HepG2 (cell line): ENCODE measurements around the gene LSR. TPM values are rescaled to one million over a fixed set of nuclear protein-coding genes. Genes with fewer than 3 reads are reported as not detected.

Experiments used
- ATF4 ChIP-seq, 2 experiments: fragments of 450-650 bp in 1 of 2; sonication (generic) in 1 of 2; formaldehyde crosslinking; IDR thresholded peaks; 2 replicates each; pipeline versions ENCODE4 v1.5.0 to v1.8.0; 2020 to 2022; ENCODE audit warnings: mild to moderate bottlenecking in 1 of 2, missing genetic modification reagents in 1 of 2
- ATF7 ChIP-seq, 2 experiments: fragments of 450-650 bp in 1 of 2; sonication (generic) in 1 of 2; formaldehyde crosslinking in 1 of 2; IDR thresholded peaks; 2 replicates each; pipeline versions ENCODE4 v1.4.0 to v1.6.1; 2016 to 2020; ENCODE audit warnings: antibody characterized with exemption in 1 of 2, mild to moderate bottlenecking in 1 of 2, missing genetic modification reagents in 1 of 2
- GMEB1 ChIP-seq: sonication (generic); formaldehyde crosslinking; IDR thresholded peaks from 2 replicates; pipeline ENCODE4 v1.5.1; 2020; ENCODE audit warnings: missing genetic modification reagents, mild to moderate bottlenecking, borderline replicate concordance
- JUN ChIP-seq: sonication (generic); formaldehyde crosslinking; IDR thresholded peaks from 2 replicates; pipeline ENCODE4 v1.4.0; 2020; ENCODE audit warnings: mild to moderate bottlenecking, missing genetic modification reagents
- KLF9 ChIP-seq: IDR thresholded peaks from 2 replicates; pipeline ENCODE4 v1.6.1; 2016; ENCODE audit warnings: low read depth
- MYPOP ChIP-seq: sonication (generic); formaldehyde crosslinking; IDR thresholded peaks from 2 replicates; pipeline ENCODE4 v1.8.1; 2023; ENCODE audit warnings: mild to moderate bottlenecking, moderate library complexity, missing genetic modification reagents
- PAF1 ChIP-seq: IDR thresholded peaks from 2 replicates; pipeline ENCODE4 v1.6.1; 2016; ENCODE audit warnings: missing genetic modification reagents, missing compliant biosample characterization
- PHF21A ChIP-seq: sonication (generic); formaldehyde crosslinking; IDR thresholded peaks from 2 replicates; pipeline ENCODE4 v1.5.0; 2020; ENCODE audit warnings: mild to moderate bottlenecking, missing genetic modification reagents
- PHF5A ChIP-seq: IDR thresholded peaks from one replicate; pipeline ENCODE4 v1.6.1; 2018; ENCODE audit warnings: low read depth, missing genetic modification reagents; ENCODE audit not compliant: unreplicated experiment
- POGK ChIP-seq: sonication (generic); formaldehyde crosslinking; conservative IDR thresholded peaks from 2 replicates; pipeline ENCODE4 v1.8.0; 2022; ENCODE audit warnings: mild to moderate bottlenecking, moderate library complexity, missing genetic modification reagents
- SP4 ChIP-seq: sonication (generic); formaldehyde crosslinking; IDR thresholded peaks from 2 replicates; pipeline ENCODE4 v1.8.1; 2023; ENCODE audit warnings: mild to moderate bottlenecking, missing genetic modification reagents
- U2AF1 ChIP-seq: fragments of 200-400 bp; formaldehyde crosslinking; optimal IDR thresholded peaks from 2 replicates; pipeline ENCODE3; 2017; ENCODE audit warnings: mild to moderate bottlenecking, low read depth, low read length
- ZBTB43 ChIP-seq: sonication (generic); formaldehyde crosslinking; conservative IDR thresholded peaks from 2 replicates; pipeline ENCODE4 v1.4.0; 2020; ENCODE audit warnings: missing genetic modification reagents
- ZNF225 ChIP-seq: sonication (generic); formaldehyde crosslinking; IDR thresholded peaks from 2 replicates; pipeline ENCODE4 v1.4.0; 2020; ENCODE audit warnings: mild to moderate bottlenecking, missing genetic modification reagents
- ZNF337 ChIP-seq: sonication (generic); formaldehyde crosslinking; IDR thresholded peaks from 2 replicates; pipeline ENCODE4 v1.5.1; 2020; ENCODE audit warnings: missing genetic modification reagents, low read depth, mild to moderate bottlenecking, borderline replicate concordance
- ZNF589 ChIP-seq: sonication (generic); formaldehyde crosslinking; conservative IDR thresholded peaks from 2 replicates; pipeline ENCODE4 v1.8.0; 2022; ENCODE audit warnings: mild to moderate bottlenecking, moderate library complexity, missing genetic modification reagents
- ZNF7 ChIP-seq: IDR thresholded peaks from 2 replicates; pipeline ENCODE4 v1.6.1; 2016; ENCODE audit warnings: missing biosample characterization, missing genetic modification reagents
- ZNF788 ChIP-seq: sonication (generic); formaldehyde crosslinking; IDR thresholded peaks from 2 replicates; pipeline ENCODE4 v1.5.0; 2020; ENCODE audit warnings: mild to moderate bottlenecking, missing genetic modification reagents, borderline replicate concordance
- polyA plus RNA-seq, 8 experiments: library from polyadenylated mRNA; depleted of rRNA in 3 of 8; stranded (reverse) in 7 of 8; unstranded in 1 of 8; fragments of >200 nt; fragmentation: Illumina TruSeq in 4 of 8; extraction: Trizol in 4 of 8; gene quantifications; 2 replicates each; pipeline versions ENCODE4 v1.2.1 to v1.2.3, GENCODE V29; 2011 to 2016; ENCODE audit warnings: low read depth in 4 of 8, missing spikeins in 1 of 8, mixed read lengths in 1 of 8; ENCODE audit not compliant: insufficient read depth in 1 of 8
- total RNA-seq, 5 experiments: library from RNA; depleted of rRNA; stranded (reverse); fragments of >200 nt; fragmentation: Illumina TruSeq; extraction: Trizol; gene quantifications; 2 replicates each; pipeline ENCODE4 v1.2.3, GENCODE V29; 2016; ENCODE audit warnings: low read depth in 1 of 5
- TF ChIP-seq, protein P1 (sequence below): IDR thresholded peaks from 2 replicates; pipeline ENCODE4 v1.6.1; 2016; ENCODE audit warnings: missing biosample characterization, missing genetic modification reagents, low read depth

The LSR gene
- total and polyA plus RNA-seq, 2 of the 13 experiments (the other 11 are each of a cell fraction or from before 2014, with no cell fraction given), result 29.2 to 79.2 TPM

DNA sequence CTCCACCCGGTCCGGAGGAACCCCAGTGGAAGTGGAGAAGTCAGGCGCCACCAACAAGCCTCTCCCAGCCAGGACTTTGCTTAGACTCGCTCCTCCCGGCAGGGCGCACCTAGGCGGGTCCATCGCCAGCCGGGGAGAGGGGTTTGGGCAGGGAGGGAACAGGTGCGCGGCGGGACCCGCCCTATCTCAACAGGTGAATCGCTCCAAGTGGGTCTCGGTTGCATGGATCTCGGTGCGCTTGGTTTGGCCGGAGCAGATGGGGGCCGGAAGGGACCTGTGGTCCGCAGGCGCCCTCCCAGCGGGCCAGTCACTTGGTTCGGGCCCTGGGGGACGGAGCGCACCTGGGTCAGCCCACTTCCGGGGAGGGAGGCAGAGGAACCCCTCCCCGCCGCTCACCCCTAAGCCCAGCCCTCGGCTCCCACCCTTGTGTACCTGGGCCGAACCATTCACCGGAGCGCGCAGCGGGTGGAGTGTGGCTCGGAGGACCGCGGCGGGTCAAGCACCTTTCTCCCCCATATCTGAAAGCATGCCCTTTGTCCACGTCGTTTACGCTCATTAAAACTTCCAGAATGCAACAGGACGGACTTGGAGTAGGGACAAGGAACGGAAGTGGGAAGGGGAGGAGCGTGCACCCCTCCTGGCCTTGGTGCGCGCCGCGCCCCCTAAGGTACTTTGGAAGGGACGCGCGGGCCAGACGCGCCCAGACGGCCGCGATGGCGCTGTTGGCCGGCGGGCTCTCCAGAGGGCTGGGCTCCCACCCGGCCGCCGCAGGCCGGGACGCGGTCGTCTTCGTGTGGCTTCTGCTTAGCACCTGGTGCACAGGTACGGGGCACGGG lies at the start of gene LSR (continued):
- TF ChIP-seq ZNF589 (peak; percentile 96), POGK (CRISPR knock-in tag) (peak; percentile 92; the same call in 1 of the 2 replicates), PHF5A (no peak), KLF9 (CRISPR knock-in tag) (no peak), ATF4 (CRISPR knock-in tag; IDR thresholded peaks at IDR 0.05) (peak in 1 of 2 experiments; percentile 59; a peak in 2 of 4 replicates), SP4 (CRISPR knock-in tag) (peak; percentile 95), PHF21A (CRISPR knock-in tag) (no peak; the same call in 1 of the 2 replicates), ZNF337 (CRISPR knock-in tag) (no peak), MYPOP (peak; percentile 71; the same call in 1 of the 2 replicates), JUN (CRISPR knock-in tag) (0 out of 2 replicates have a peak, but pooled peaks have one; percentile 34), ZNF225 (CRISPR knock-in tag) (peak; percentile 95; the same call in 1 of the 2 replicates), ATF7 (IDR thresholded peaks at IDR 0.05) (peak; percentile 90), ATF7 (CRISPR knock-in tag; IDR thresholded peaks at IDR 0.05) (no peak; the same call in 1 of the 2 replicates), GMEB1 (CRISPR knock-in tag) (peak; percentile 79; the same call in 1 of the 2 replicates), PAF1 (CRISPR knock-in tag) (no peak), ZNF7 (no peak), ZBTB43 (CRISPR knock-in tag) (peak; percentile 76), U2AF1 (no peak), ZNF788 (CRISPR knock-in tag) (peak; percentile 95)
- TF ChIP-seq, protein P1, sequence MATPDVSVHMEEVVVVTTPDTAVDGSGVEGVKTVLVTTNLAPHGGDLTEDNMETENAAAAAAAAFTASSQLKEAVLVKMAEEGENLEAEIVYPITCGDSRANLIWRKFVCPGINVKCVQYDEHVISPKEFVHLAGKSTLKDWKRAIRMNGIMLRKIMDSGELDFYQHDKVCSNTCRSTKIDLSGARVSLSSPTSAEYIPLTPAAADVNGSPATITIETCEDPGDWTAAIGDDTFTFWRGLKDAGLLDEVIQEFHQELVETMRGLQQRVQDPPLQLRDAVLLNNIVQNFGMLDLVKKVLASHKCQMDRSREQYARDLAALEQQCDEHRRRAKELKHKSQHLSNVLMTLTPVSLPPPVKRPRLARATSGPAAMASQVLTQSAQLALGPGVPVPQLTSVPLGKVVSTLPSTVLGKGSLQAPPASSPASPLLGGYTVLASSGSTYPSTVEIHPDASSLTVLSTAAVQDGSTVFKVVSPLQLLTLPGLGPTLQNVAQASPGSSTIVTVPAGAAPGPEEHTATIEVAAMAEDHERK (CRISPR knock-in tag), result no peak
